GM12872 (cell line): ENCODE results near the gene TAOK3.

Experiments
- TF ChIP-seq, protein P1 (sequence below): IDR thresholded peaks from 3 replicates; pipeline ENCODE4 v1.5.1; 2011; ENCODE audit warnings: low read depth, mild to moderate bottlenecking, low read length, moderate library complexity; ENCODE audit not compliant: insufficient read depth

Gene TAOK3

GRCh38 chr12:118259079-118259478, 113.6 kb downstream of the TAOK3 start:
- TF ChIP-seq, protein P1, sequence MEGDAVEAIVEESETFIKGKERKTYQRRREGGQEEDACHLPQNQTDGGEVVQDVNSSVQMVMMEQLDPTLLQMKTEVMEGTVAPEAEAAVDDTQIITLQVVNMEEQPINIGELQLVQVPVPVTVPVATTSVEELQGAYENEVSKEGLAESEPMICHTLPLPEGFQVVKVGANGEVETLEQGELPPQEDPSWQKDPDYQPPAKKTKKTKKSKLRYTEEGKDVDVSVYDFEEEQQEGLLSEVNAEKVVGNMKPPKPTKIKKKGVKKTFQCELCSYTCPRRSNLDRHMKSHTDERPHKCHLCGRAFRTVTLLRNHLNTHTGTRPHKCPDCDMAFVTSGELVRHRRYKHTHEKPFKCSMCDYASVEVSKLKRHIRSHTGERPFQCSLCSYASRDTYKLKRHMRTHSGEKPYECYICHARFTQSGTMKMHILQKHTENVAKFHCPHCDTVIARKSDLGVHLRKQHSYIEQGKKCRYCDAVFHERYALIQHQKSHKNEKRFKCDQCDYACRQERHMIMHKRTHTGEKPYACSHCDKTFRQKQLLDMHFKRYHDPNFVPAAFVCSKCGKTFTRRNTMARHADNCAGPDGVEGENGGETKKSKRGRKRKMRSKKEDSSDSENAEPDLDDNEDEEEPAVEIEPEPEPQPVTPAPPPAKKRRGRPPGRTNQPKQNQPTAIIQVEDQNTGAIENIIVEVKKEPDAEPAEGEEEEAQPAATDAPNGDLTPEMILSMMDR = no peak

DNA sequence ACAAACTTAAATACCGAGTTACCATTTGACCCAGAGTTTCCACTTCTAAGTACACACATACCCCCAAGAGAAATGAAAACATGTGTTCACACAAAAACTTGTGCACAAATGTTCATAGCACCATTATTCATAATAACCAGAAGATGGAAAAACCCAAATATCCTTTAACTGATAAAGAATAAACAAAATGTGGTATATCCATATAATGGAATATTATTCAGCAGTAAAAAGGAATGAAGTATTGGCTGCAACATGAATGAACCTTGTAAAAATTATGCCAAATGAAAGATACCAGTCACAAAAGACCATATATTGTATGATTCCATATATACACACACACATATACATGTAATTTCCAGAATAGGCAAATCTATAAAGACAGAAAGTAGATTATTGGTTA, 116.4 kb downstream of the TAOK3 start:
- TF ChIP-seq, protein P1 = no peak

- TF ChIP-seq, protein P1 = no peak
Measured at GRCh38 chr12:118249547-118249946, 123.2 kb downstream of the TAOK3 start.

DNA sequence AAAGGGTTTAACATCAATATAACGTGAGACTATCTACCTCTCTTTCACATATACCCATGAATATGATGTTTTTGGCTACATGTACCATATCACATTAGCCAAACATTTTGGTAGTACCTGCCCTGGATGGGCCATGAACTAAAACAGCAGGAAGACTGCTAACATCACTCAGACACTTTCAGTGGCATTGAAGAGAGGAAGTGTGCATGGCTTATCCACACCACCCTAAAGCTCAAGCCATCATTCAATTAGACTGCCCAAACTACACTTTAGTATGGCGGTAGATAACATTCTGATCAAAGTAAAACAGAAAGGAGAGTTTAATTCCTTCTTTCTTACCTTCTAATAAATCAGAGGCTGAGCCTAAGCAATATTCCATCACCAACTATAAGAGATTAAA, 133.8 kb downstream of the TAOK3 start:
- TF ChIP-seq, protein P1 = no peak

DNA sequence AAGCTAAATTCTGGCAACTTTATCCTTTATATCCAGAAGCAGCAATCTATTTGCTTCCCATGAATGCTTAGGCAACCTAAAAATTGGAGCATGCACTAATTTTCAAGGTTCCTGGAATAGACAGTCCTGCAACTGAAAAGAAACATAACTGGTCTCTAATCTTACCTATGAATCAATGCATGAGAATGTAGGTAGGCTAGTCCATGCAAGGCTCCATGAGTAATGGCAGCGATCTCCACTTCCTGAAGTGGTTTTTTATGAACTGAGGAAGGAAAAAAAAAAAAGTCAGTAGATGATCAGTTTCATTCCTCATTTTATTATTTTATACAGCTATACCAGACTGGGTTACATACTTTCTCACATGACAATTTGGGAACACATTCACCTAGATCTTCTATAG, 134.8 kb downstream of the TAOK3 start:
- TF ChIP-seq, protein P1 = no peak

- TF ChIP-seq, protein P1 = no peak
Measured at GRCh38 chr12:118237052-118237665, 135.5 kb downstream of the TAOK3 start.

DNA sequence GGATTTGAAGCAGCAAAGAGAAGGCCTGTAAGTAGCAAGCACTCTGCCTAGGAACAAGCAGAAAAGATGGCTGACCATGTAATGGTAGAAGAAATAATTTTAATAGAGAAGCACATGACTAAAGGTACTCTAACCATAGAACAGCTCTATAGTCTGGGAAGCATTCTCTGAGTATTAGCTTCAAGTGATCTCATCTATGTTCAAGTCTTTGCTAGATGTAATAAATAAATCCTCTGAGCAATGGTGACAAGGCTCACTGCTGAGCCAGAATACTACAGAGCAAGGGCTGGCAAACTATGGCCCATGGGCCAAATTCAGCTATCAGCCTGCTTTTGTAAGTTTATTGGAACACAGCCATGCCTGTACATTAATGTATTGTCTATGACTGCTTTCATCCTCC, 152.0 kb downstream of the TAOK3 start:
- TF ChIP-seq, protein P1 = no peak

- TF ChIP-seq, protein P1 = no peak
Measured at GRCh38 chr12:118219772-118220171, 152.9 kb downstream of the TAOK3 start.
